GM18499 (cell line): ENCODE data around the gene DIP2C.
"Not testable (repeated sequence)": the region's sequence is repeated elsewhere in the genome, so short reads cannot be mapped to it uniquely, and the experiment has no call there.

Experiments used
- ATAC-seq: cut with Tn5 transposase; IDR thresholded peaks from one replicate; pipeline ENCODE4 v1.9.1; 2021; ENCODE audit warnings: moderate number of reproducible peaks; ENCODE audit not compliant: insufficient read depth, unreplicated experiment

The DIP2C gene

DNA sequence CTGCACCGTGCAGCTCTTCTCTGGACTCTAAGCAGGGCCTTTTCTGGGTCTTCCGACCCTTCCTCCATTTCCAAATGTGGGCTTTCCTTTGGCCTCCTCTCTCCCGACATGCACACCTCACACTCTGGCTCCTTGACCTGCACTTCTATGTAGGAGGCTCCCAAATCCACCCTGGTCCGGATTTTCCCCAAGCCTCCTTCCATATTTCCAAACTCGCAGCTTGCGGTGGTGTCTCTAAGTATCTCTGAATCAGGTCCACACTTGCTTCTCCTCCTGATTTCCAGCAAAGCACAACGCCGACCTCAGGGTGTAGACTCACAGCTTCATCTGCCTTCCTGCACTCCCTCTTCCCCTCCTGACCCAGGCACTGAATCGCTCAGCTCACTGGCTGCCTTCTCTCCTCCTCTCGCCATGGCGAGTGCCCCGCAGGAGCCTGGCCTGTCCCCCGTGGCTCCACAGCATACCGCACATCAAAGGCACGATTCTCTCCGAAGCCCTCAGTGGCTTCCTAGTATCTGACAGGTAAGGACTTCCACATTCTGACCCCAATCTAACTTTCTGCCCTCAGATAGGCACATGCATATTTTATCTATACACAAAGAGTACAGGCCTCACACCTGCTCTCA is 27.8 kb downstream of the DIP2C start:
- no peak for ATAC-seq

DNA sequence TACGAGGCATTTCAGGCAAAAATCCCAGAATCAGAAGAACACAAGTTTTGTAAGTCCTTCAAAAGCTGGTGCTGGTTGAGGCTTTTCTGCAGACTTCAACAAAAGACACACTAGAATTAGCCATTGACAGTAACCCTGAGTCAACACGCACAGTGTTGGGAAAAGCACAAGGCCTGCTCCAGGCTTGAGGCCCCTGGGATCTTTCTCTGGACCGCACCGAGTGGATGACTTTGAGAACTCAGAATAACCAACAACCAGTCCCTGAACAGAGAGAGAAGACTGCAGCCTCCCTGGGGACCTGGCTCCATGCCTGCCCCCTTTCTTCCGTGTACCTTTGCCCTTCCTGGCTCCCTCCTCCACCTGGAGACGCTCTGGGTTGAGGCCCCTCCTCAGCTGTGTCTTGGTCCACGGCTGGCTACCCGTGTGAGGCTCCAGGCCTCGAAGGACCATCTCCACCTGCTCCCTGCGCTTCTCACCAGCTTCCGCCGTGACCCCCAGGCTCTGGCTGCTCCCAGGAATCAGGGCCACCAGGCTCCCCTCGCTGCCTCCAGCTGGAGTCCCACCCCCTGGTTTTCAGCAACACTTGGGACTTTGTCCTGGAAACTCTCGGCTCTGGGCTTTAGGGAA is 28.4 kb downstream of the DIP2C start:
- no peak for ATAC-seq

GRCh38 chr10:660413-660969 is 29.0 kb downstream of the DIP2C start:
- no peak for ATAC-seq

DNA sequence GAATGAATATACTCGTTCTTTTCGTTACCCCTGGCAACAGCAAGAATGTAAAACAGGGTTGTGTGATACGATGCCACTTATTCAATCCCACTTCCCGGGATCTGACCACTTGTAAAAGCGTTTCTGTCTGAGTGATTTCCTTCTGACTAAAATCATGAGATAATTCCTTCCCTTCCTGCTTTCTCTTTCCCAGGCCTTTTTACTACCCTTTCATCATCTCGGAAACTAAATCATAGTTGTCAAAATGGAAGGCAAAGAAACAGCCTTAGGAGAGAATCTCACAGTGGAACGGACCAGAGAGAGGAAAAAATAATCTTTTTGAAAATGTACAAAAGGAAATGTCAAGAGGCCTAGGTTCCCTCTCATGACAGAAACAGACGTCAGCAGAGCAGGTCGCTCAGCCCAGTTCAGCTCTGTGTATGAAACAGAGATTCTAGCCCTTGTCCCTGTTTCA is 29.8 kb downstream of the DIP2C start:
- no peak for ATAC-seq

DNA sequence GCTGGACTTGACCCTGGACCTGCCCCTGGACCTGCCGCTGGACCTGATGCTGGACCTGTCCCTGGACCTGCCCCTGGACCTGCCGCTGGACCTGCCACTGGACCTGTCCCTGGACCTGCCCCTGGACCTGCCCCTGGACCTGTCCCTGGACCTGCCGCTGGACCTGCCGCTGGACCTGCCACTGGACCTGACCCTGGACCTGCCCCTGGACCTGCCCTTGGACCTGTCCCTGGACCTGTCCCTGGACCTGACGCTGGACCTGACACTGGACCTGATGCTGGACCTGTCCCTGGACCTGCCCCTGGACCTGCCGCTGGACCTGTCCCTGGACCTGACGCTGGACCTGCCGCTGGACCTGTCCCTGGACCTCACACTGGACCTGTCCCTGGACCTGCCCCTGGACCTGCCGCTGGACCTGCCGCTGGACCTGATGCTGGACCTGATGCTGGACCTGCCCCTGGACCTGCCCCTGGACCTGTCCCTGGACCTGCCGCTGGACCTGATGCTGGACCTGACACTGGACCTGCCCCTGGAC is 31.6 kb downstream of the DIP2C start:
- ATAC-seq = not testable (repeated sequence)

DNA sequence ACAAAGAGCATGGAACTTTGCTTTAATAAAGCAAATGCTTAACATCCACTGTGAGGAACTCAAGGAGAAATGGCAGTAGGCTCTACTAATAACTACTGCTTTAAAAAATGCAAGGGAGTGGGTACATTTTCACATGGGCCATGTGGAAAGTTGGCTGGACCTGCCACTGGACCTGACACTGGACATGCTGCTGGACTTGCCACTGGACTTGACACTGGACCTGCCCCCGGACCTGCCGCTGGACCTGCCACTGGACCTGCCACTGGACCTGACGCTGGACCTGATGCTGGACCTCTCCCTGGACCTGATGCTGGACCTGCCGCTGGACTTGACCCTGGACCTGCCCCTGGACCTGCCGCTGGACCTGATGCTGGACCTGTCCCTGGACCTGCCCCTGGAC is 32.6 kb downstream of the DIP2C start:
- no peak for ATAC-seq

DNA sequence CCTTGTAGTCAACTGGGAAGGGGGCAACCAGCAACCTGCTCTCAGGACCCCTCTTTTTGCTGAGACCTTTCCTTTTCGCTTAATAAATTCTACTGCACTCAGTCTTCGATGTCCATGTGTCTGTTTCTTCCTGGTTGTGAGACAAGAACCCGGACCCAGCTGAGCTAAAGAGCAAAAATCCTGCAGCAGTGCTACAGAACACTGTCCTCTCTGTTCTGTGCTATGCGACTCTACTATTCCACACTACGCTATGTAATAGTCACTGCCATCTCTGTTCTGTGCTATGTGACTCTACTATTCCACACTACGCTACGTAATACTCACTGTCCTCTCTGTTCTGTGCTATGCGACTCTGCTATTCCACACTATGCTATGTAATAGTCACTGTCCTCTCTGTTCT is 34.3 kb downstream of the DIP2C start:
- no peak for ATAC-seq

GRCh38 chr10:654647-654996 is 34.8 kb downstream of the DIP2C start:
- no peak for ATAC-seq

GRCh38 chr10:653991-654646 is 35.3 kb downstream of the DIP2C start:
- ATAC-seq = no peak

GRCh38 chr10:652832-653459 is 36.5 kb downstream of the DIP2C start:
- not testable (repeated sequence) for ATAC-seq

- no peak for ATAC-seq
Observed at GRCh38 chr10:652233-652632, 37.2 kb downstream of the DIP2C start.

DNA sequence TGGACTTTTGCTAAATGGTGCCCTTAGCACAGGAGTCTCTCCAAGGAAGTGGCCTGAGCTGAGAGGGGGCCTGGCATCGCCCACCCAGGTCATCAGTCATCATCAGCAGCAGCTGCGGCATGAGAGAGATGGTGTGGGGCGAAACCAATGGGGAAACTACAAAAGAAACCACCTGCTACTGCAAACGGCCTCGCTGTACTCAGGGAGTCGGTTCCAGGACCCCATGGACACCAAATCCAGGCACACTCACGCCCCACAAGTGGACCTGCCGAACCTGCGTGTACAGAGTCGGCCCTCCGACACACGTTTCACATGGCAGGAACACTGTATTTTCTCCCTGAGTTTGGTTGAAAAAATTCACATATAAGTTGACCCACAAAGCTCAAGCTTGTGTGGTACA is 37.8 kb downstream of the DIP2C start:
- ATAC-seq = no peak

- no peak for ATAC-seq
Observed at GRCh38 chr10:650886-651615, 38.4 kb downstream of the DIP2C start.

DNA sequence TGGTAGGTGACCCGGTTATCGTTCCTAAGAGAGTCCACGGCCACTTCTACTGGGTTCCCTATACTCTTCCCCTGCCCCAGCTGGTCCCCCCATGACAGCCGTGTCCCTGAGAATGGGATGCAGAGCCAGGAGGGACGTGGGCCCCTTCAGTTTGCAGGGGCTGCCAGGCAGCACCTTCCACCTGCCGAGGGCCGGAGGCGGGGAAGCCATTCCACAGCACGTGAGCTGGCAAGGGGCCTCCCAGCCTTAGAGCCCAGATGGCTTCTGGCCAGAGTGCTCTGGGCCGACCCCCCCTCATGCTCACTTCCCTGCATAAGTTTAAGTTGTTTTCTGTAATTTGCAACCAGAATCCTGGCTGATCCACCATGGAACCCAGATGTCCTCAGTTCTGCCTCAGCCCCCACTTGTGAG is 39.0 kb downstream of the DIP2C start:
- ATAC-seq = no peak

DNA sequence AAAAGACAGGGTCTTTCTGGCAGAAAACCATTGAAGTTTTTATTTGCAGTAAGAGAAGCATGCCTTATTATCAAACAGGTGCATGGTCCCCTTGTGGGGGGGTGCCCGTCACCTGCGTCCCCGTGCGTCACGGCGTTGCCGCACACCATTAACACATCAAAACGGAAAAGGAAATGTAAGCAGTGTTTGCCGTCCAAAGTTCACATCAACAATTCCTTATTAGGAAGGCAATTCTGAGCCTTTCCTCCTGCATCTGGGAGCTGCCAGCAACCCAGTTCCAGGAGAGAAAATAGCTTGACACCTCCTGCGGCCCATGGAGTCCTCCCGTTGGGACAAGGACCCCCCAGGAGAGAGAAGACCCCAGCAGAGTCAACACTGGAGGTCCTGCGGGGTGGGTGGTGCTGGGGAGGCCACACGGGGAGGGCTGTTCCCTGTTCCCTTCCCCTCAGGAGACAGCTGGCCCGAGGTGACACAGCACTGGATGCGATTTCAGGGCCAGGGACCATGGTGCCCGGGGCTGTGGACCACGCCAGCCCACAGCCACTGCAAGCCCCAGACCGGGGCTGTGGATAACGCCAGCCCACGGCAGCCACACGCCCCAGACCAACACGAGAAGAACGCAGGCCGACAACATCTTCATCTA is 39.5 kb downstream of the DIP2C start:
- ATAC-seq = no peak

DNA sequence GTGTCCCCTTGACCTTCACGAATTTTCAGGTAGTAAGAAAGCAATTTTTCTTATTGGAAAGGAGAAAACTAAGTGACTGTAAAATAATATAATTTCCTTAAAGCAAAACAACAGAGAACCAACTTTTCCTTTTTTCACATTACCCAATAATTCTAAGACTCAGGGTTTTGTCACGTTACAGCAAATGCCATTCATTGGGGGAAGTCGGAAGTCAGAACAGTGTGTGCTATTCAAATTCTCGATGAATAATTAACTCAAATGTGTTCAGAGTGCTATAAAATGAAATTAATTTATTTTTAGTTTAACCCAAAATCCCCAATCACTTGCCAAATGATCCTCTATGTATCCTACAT is 40.0 kb downstream of the DIP2C start:
- no peak for ATAC-seq

GRCh38 chr10:647019-647418 is 42.4 kb downstream of the DIP2C start:
- not testable (repeated sequence) for ATAC-seq

DNA sequence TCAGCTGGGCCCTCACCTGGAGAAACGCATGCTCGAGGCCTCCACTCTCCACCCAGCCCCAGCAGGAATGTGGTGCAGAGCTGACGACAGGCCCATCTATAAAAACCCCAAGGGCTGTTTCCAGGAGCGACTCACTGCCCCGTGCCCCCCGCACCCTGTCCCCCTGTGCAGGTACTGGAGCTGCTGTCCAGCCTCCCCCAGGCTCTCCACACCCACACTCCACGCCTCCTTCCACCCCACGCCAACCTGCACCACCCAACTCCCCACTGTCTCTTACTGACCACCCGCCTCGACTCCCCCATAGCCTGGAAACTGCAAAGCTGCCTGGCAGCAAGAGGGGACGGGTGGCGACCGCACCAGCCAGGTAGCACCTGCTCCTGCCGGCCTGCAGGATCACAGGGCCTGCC is 43.3 kb downstream of the DIP2C start:
- ATAC-seq = no peak

GRCh38 chr10:644943-645334 is 44.5 kb downstream of the DIP2C start:
- ATAC-seq = no peak
